Glutamatergic neuron (in vitro differentiated cells): ENCODE measurements around the gene ZNF792. TPM values are rescaled to one million over a fixed set of nuclear protein-coding genes. Genes with fewer than 3 reads are reported as not detected.
A peak's percentile ranks its signal among the peaks of the same experiment; 100 is the strongest.
"Not testable (repeated sequence)": the region's sequence is repeated elsewhere in the genome, so short reads cannot be mapped to it uniquely, and the experiment has no call there.

Experiments used
- DNase-seq: peaks from one replicate; pipeline ENCODE4 v3.0.0; 2022
- H3K27ac Mint-ChIP-seq: one replicate; pipeline ENCODE4 v1.8.0; 2020; ENCODE audit warnings: mild to moderate bottlenecking, mixed read lengths, inconsistent platforms; ENCODE audit not compliant: unreplicated experiment
- H3K27me3 Mint-ChIP-seq: one replicate; pipeline ENCODE4 v1.8.0; 2020; ENCODE audit warnings: mild to moderate bottlenecking, moderate library complexity, mixed read lengths, inconsistent platforms; ENCODE audit not compliant: unreplicated experiment
- H3K36me3 Mint-ChIP-seq: one replicate; pipeline ENCODE4 v1.8.0; 2020; ENCODE audit warnings: mild to moderate bottlenecking, mixed read lengths, inconsistent platforms; ENCODE audit not compliant: unreplicated experiment
- H3K4me1 Mint-ChIP-seq: one replicate; pipeline ENCODE4 v1.8.0; 2020; ENCODE audit warnings: mild to moderate bottlenecking, low read depth, mixed read lengths, inconsistent platforms; ENCODE audit not compliant: unreplicated experiment
- H3K4me3 Mint-ChIP-seq: one replicate; pipeline ENCODE4 v1.8.0; 2020; ENCODE audit warnings: mild to moderate bottlenecking, mixed read lengths, inconsistent platforms; ENCODE audit not compliant: unreplicated experiment
- H3K9me3 Mint-ChIP-seq: one replicate; pipeline ENCODE4 v1.8.0; 2020; ENCODE audit warnings: mild to moderate bottlenecking, moderate library complexity, mixed read lengths, inconsistent platforms; ENCODE audit not compliant: unreplicated experiment
- CTCF ChIP-seq: fragments of 200-600 bp; sonication (generic); IDR thresholded peaks from one replicate; pipeline ENCODE4 v1.5.0; 2021; ENCODE audit not compliant: partially characterized antibody, unreplicated experiment
- total RNA-seq: library from RNA; stranded (reverse); fragmentation: NEBNext Ultra II Directional; extraction: Animal tissue kit (Norgen Biotek cat#: 25700); gene quantifications from one replicate; pipeline ENCODE4 v1.2.1, GENCODE V29; 2021; ENCODE audit not compliant: unreplicated experiment

Gene ZNF792
- total RNA-seq, 1 donor from 2014 or later = 6.4 TPM

GRCh38 chr19:34932494-34932893 is 31.5 kb downstream of the ZNF792 start:
- H3K4me3 Mint-ChIP-seq = no peak overlapping the region
- H3K4me1 Mint-ChIP-seq = no peaks in the 10 kb centered on the region

GRCh38 chr19:34926685-34927375 is 37.2 kb downstream of the ZNF792 start, which contains the start of gene ZNF30:
Gene ZNF30, plus strand, starts transcription at chr19:34926903. Its CDS starts 3,045 bp downstream, at chr19:34929948.
- Mint-ChIP-seq H3K36me3 (no peaks in the 10 kb centered on the region), H3K9me3 (peaks cover 2% of the 10 kb centered on the region), H3K27ac (peak within 1 kb of the TSS; percentile 93), H3K4me1 (no peaks in the 10 kb centered on the region), H3K27me3 (no peaks in the 10 kb centered on the region), H3K4me3 (peak within 1 kb of the TSS; percentile 95)
- peak; percentile 95 for DNase-seq
- no peak for TF ChIP-seq CTCF

More at GRCh38 chr19:34932494-34932893, 31.5 kb downstream of the ZNF792 start:
- Mint-ChIP-seq H3K9me3 (peaks cover 2% of the 10 kb centered on the region), H3K27ac (no peak overlapping the region), H3K27me3 (no peaks in the 10 kb centered on the region), H3K36me3 (peaks cover 17% of the 10 kb centered on the region)
- DNase-seq = no peak
- TF ChIP-seq CTCF = no peak

GRCh38 chr19:34926361-34926684 is 37.7 kb downstream of the ZNF792 start:
- Mint-ChIP-seq H3K9me3 (peaks cover 2% of the 10 kb centered on the region), H3K27me3 (no peaks in the 10 kb centered on the region), H3K36me3 (no peaks in the 10 kb centered on the region), H3K4me1 (no peaks in the 10 kb centered on the region), H3K27ac (no peak overlapping the region), H3K4me3 (peak overlapping the region; percentile 95)
- TF ChIP-seq CTCF = no peak
- DNase-seq = no peak

- Mint-ChIP-seq H3K36me3 (no peaks in the 10 kb centered on the region), H3K27ac (no peak overlapping the region), H3K27me3 (no peaks in the 10 kb centered on the region), H3K9me3 (peaks cover 2% of the 10 kb centered on the region), H3K4me1 (no peaks in the 10 kb centered on the region), H3K4me3 (no peak overlapping the region)
- no peak for DNase-seq
- no peak for TF ChIP-seq CTCF
Observed at GRCh38 chr19:34925278-34925855, 38.7 kb downstream of the ZNF792 start.

GRCh38 chr19:34920090-34920786 is 43.8 kb downstream of the ZNF792 start:
- H3K4me1 Mint-ChIP-seq = not testable (repeated sequence)

More at GRCh38 chr19:34920090-34920786, 43.8 kb downstream of the ZNF792 start:
- H3K36me3 Mint-ChIP-seq = peaks cover 23% of the 10 kb centered on the region
- not testable (repeated sequence) for H3K4me3 Mint-ChIP-seq, H3K9me3 Mint-ChIP-seq, H3K27ac Mint-ChIP-seq, DNase-seq, H3K27me3 Mint-ChIP-seq
